ENCODE results near the gene CIAO3. TPM values are rescaled to one million over a fixed set of nuclear protein-coding genes. Genes with fewer than 3 reads are reported as not detected.

CIAO3 gene
- polyA plus RNA-seq, 1 donor from 2014 or later, result 57.8 TPM

DNA sequence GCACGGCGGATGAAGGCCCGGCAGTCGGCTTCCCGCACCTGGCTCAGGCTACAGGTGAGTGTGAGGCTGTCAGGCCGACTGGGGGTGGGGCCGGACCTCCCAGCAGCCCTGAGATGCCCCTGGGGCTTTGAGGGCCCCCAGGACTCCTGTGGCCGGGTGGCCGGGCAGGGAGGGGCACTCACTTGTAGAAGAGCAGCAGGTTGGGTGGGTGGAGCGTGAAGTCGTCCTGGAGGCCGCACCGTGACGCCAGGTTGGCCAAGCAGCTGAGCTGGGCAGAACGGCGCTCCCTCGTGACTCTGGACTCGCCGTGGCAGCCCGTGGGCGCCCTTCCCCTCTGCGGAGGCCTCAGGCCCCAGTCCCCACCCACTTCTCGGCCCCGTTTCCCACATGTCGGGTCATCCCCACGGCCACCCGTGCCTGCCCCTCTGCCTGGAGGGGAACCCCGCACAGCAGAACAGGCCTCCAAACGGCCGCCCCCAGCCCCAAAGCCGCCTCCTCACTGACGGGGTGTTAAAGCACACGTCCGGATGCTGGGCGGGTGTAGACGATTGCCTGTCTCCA, 34.5 kb upstream of the CIAO3 start:
- Histone ChIP-seq H3K4me2 (ENCODE audit: low read length) (no peak overlapping the region), H3K9me2 (ENCODE audit: insufficient read depth, low read length) (no peaks in the 10 kb centered on the region), H3K9ac (ENCODE audit: low read length) (no peak overlapping the region), H3K4me3 (ENCODE audit: low read length) (no peak overlapping the region), H3K27ac (ENCODE audit: low read length) (no peak overlapping the region), H3K36me3 (ENCODE audit: insufficient read depth, low read length) (no peaks in the 10 kb centered on the region), H3K79me2 (replicated peaks; ENCODE audit: insufficient read depth, low read length) (no peaks in the 10 kb centered on the region), H3K9me3 (ENCODE audit: low read length) (no peaks in the 10 kb centered on the region), H4K20me1 (ENCODE audit: insufficient read depth) (no peaks in the 10 kb centered on the region), H3F3A (ENCODE audit: insufficient read depth, low read length, poor library complexity, severe bottlenecking) (no peaks in the 10 kb centered on the region), H3K27me3 (ENCODE audit: insufficient read depth, low read depth, low read length) (no peaks in the 10 kb centered on the region), H2AFZ (ENCODE audit: low read depth, low read length) (no peak overlapping the region)
- TF ChIP-seq TAF1 (IDR thresholded peaks at IDR 0.05; ENCODE audit: low read depth) (no peak), SMC3 (conservative IDR thresholded peaks at IDR 0.05; ENCODE audit: poor library complexity) (no peak), REST (IDR thresholded peaks at IDR 0.05; ENCODE audit: borderline replicate concordance) (no peak), MXI1 (conservative IDR thresholded peaks at IDR 0.05; ENCODE audit: poor library complexity, severe bottlenecking) (no peak), RAD21 (conservative IDR thresholded peaks at IDR 0.05) (no peak), POLR2AphosphoS5 (IDR thresholded peaks at IDR 0.05) (no peak)

- Histone ChIP-seq H2AFZ (ENCODE audit: low read depth, low read length) (no peak overlapping the region), H3K36me3 (ENCODE audit: insufficient read depth, low read length) (no peaks in the 10 kb centered on the region), H4K20me1 (ENCODE audit: insufficient read depth) (no peaks in the 10 kb centered on the region), H3F3A (ENCODE audit: insufficient read depth, low read length, poor library complexity, severe bottlenecking) (no peaks in the 10 kb centered on the region), H3K9me3 (ENCODE audit: low read length) (no peaks in the 10 kb centered on the region), H3K9ac (ENCODE audit: low read length) (no peak overlapping the region), H3K9me2 (ENCODE audit: insufficient read depth, low read length) (no peaks in the 10 kb centered on the region), H3K4me3 (ENCODE audit: low read length) (no peak overlapping the region), H3K4me2 (ENCODE audit: low read length) (no peak overlapping the region), H3K79me2 (replicated peaks; ENCODE audit: insufficient read depth, low read length) (no peaks in the 10 kb centered on the region), H3K27me3 (ENCODE audit: insufficient read depth, low read depth, low read length) (no peaks in the 10 kb centered on the region), H3K27ac (ENCODE audit: low read length) (no peak overlapping the region)
- TF ChIP-seq MXI1 (conservative IDR thresholded peaks at IDR 0.05; ENCODE audit: poor library complexity, severe bottlenecking), result no peak
- TF ChIP-seq SMC3 (conservative IDR thresholded peaks at IDR 0.05; ENCODE audit: poor library complexity), result no peak
- no peak for TF ChIP-seq POLR2AphosphoS5 (IDR thresholded peaks at IDR 0.05)
- no peak for TF ChIP-seq TAF1 (IDR thresholded peaks at IDR 0.05; ENCODE audit: low read depth)
- TF ChIP-seq, protein P1, sequence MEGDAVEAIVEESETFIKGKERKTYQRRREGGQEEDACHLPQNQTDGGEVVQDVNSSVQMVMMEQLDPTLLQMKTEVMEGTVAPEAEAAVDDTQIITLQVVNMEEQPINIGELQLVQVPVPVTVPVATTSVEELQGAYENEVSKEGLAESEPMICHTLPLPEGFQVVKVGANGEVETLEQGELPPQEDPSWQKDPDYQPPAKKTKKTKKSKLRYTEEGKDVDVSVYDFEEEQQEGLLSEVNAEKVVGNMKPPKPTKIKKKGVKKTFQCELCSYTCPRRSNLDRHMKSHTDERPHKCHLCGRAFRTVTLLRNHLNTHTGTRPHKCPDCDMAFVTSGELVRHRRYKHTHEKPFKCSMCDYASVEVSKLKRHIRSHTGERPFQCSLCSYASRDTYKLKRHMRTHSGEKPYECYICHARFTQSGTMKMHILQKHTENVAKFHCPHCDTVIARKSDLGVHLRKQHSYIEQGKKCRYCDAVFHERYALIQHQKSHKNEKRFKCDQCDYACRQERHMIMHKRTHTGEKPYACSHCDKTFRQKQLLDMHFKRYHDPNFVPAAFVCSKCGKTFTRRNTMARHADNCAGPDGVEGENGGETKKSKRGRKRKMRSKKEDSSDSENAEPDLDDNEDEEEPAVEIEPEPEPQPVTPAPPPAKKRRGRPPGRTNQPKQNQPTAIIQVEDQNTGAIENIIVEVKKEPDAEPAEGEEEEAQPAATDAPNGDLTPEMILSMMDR (IDR thresholded peaks at IDR 0.05; ENCODE audit: poor library complexity, severe bottlenecking), result no peak
- TF ChIP-seq RAD21 (conservative IDR thresholded peaks at IDR 0.05), result no peak
- TF ChIP-seq EZH2 (IDR thresholded peaks at IDR 0.05; ENCODE audit: borderline replicate concordance, insufficient read depth, low read length, poor library complexity, severe bottlenecking), result no peak
- TF ChIP-seq REST (IDR thresholded peaks at IDR 0.05; ENCODE audit: borderline replicate concordance), result no peak
- no peak for TF ChIP-seq EP300 (conservative IDR thresholded peaks at IDR 0.05; ENCODE audit: poor library complexity, severe bottlenecking)
Measured at GRCh38 chr16:774086-775001, 33.5 kb upstream of the CIAO3 start.
